Activated naive CD8-positive, alpha-beta T cell treated with anti-CD3 and anti-CD28 coated beads, Interleukin-2, amount 50 U/mL, for 24 hours (primary cell): ENCODE data around the gene HIVEP3.

ENCODE experiments used
- ATAC-seq: fragments of 150-1000 bp; cut with Tn5 transposase; one replicate; pipeline ENCODE4 v1.10.0; 2021
- DNase-seq: peaks from one replicate; pipeline ENCODE4 v3.0.0; 2021
- H3K27ac Mint-ChIP-seq: one replicate; pipeline ENCODE4 v1.8.0; 2021; ENCODE audit warnings: mild to moderate bottlenecking, mixed read lengths
- H3K27me3 Mint-ChIP-seq: one replicate; pipeline ENCODE4 v1.8.0; 2021; ENCODE audit warnings: mixed read lengths
- H3K36me3 Mint-ChIP-seq: one replicate; pipeline ENCODE4 v1.8.0; 2021; ENCODE audit warnings: low read depth, mixed read lengths
- H3K4me1 Mint-ChIP-seq: one replicate; pipeline ENCODE4 v1.8.0; 2021; ENCODE audit warnings: mixed read lengths
- H3K4me3 Mint-ChIP-seq: one replicate; pipeline ENCODE4 v1.8.0; 2021; ENCODE audit warnings: mild to moderate bottlenecking, moderate library complexity, mixed read lengths
- H3K9me3 Mint-ChIP-seq: one replicate; pipeline ENCODE4 v1.8.0; 2021; ENCODE audit warnings: mixed read lengths

The HIVEP3 gene

GRCh38 chr1:41803656-41804055, 115.1 kb downstream of the HIVEP3 start:
- no peaks in the 10 kb centered on the region for H3K36me3 Mint-ChIP-seq
- DNase-seq = no peak
- peaks cover 96% of the 10 kb centered on the region for H3K4me1 Mint-ChIP-seq
- H3K9me3 Mint-ChIP-seq = no peaks in the 10 kb centered on the region
- H3K4me3 Mint-ChIP-seq = no peak overlapping the region
- ATAC-seq = no peak
- peak overlapping the region; percentile 52 for H3K27ac Mint-ChIP-seq
- no peaks in the 10 kb centered on the region for H3K27me3 Mint-ChIP-seq

GRCh38 chr1:41802532-41803501, 115.9 kb downstream of the HIVEP3 start:
- Mint-ChIP-seq H3K4me1 (peaks cover 88% of the 10 kb centered on the region), H3K27ac (peak overlapping the region; percentile 52), H3K36me3 (no peaks in the 10 kb centered on the region), H3K4me3 (no peak overlapping the region), H3K27me3 (no peaks in the 10 kb centered on the region), H3K9me3 (no peaks in the 10 kb centered on the region)
- no peak for ATAC-seq
- DNase-seq = no peak

- ATAC-seq = peak; percentile 59
- H3K9me3 Mint-ChIP-seq = no peaks in the 10 kb centered on the region
- no peaks in the 10 kb centered on the region for H3K27me3 Mint-ChIP-seq
- DNase-seq = no peak
- peaks cover 66% of the 10 kb centered on the region for H3K4me1 Mint-ChIP-seq
- peak overlapping the region; percentile 2 for H3K27ac Mint-ChIP-seq
- no peak overlapping the region for H3K4me3 Mint-ChIP-seq
- no peaks in the 10 kb centered on the region for H3K36me3 Mint-ChIP-seq
These were observed 118.4 kb downstream of the HIVEP3 start for GRCh38 chr1:41800311-41800829.

GRCh38 chr1:41799723-41800122, 119.0 kb downstream of the HIVEP3 start:
- no peak overlapping the region for H3K27ac Mint-ChIP-seq
- peak; percentile 88 for ATAC-seq
- no peak for DNase-seq
- H3K36me3 Mint-ChIP-seq = no peaks in the 10 kb centered on the region
- peaks cover 66% of the 10 kb centered on the region for H3K4me1 Mint-ChIP-seq
- no peaks in the 10 kb centered on the region for H3K27me3 Mint-ChIP-seq
- H3K9me3 Mint-ChIP-seq = no peaks in the 10 kb centered on the region
- H3K4me3 Mint-ChIP-seq = no peak overlapping the region

- ATAC-seq = no peak
- peak overlapping the region; percentile 8 for H3K27ac Mint-ChIP-seq
- no peak for DNase-seq
- no peaks in the 10 kb centered on the region for H3K9me3 Mint-ChIP-seq
- no peak overlapping the region for H3K4me3 Mint-ChIP-seq
- peaks cover 65% of the 10 kb centered on the region for H3K4me1 Mint-ChIP-seq
- H3K27me3 Mint-ChIP-seq = no peaks in the 10 kb centered on the region
- H3K36me3 Mint-ChIP-seq = no peaks in the 10 kb centered on the region
These were observed 119.5 kb downstream of the HIVEP3 start for GRCh38 chr1:41799205-41799604.

- ATAC-seq = no peak
- Mint-ChIP-seq H3K27me3 (no peaks in the 10 kb centered on the region), H3K4me1 (peaks cover 68% of the 10 kb centered on the region), H3K36me3 (no peaks in the 10 kb centered on the region), H3K4me3 (no peak overlapping the region), H3K27ac (no peak overlapping the region), H3K9me3 (no peaks in the 10 kb centered on the region)
- no peak for DNase-seq
These were observed 123.4 kb downstream of the HIVEP3 start for GRCh38 chr1:41795205-41795762.

- H3K36me3 Mint-ChIP-seq = no peaks in the 10 kb centered on the region
- H3K9me3 Mint-ChIP-seq = no peaks in the 10 kb centered on the region
- DNase-seq = no peak
- peaks cover 62% of the 10 kb centered on the region for H3K4me1 Mint-ChIP-seq
- peak overlapping the region; percentile 70 for H3K27ac Mint-ChIP-seq
- H3K4me3 Mint-ChIP-seq = no peak overlapping the region
- no peaks in the 10 kb centered on the region for H3K27me3 Mint-ChIP-seq
- ATAC-seq = peak; percentile 52
These were observed 124.7 kb downstream of the HIVEP3 start for GRCh38 chr1:41794031-41794430.

- DNase-seq (no peak), ATAC-seq (peak; percentile 26)
- H3K27ac Mint-ChIP-seq = peak overlapping the region; percentile 68
These were observed 126.3 kb downstream of the HIVEP3 start for GRCh38 chr1:41792485-41792770.

GRCh38 chr1:41791667-41792484, 126.8 kb downstream of the HIVEP3 start:
- ATAC-seq (peak; percentile 74), DNase-seq (no peak)
- peaks cover 60% of the 10 kb centered on the region for H3K4me1 Mint-ChIP-seq
- H3K27ac Mint-ChIP-seq = peak overlapping the region; percentile 68
- H3K4me3 Mint-ChIP-seq = peak overlapping the region; percentile 0
- H3K27me3 Mint-ChIP-seq = no peaks in the 10 kb centered on the region
- no peaks in the 10 kb centered on the region for H3K9me3 Mint-ChIP-seq
- H3K36me3 Mint-ChIP-seq = no peaks in the 10 kb centered on the region

More at GRCh38 chr1:41792485-41792770, 126.3 kb downstream of the HIVEP3 start:
- no peaks in the 10 kb centered on the region for H3K36me3 Mint-ChIP-seq
- no peak overlapping the region for H3K4me3 Mint-ChIP-seq
- H3K4me1 Mint-ChIP-seq = peaks cover 60% of the 10 kb centered on the region
- H3K27me3 Mint-ChIP-seq = no peaks in the 10 kb centered on the region
- H3K9me3 Mint-ChIP-seq = no peaks in the 10 kb centered on the region

- no peak overlapping the region for H3K4me3 Mint-ChIP-seq
- no peaks in the 10 kb centered on the region for H3K27me3 Mint-ChIP-seq
- H3K36me3 Mint-ChIP-seq = no peaks in the 10 kb centered on the region
- no peak for ATAC-seq
- no peaks in the 10 kb centered on the region for H3K9me3 Mint-ChIP-seq
- DNase-seq = no peak
- no peak overlapping the region for H3K27ac Mint-ChIP-seq
- H3K4me1 Mint-ChIP-seq = peaks cover 57% of the 10 kb centered on the region
These were observed 128.4 kb downstream of the HIVEP3 start for GRCh38 chr1:41790351-41790750.

GRCh38 chr1:41789661-41790330, 128.9 kb downstream of the HIVEP3 start:
- no peak overlapping the region for H3K27ac Mint-ChIP-seq
- H3K4me1 Mint-ChIP-seq = peaks cover 57% of the 10 kb centered on the region
- H3K4me3 Mint-ChIP-seq = no peak overlapping the region
- no peaks in the 10 kb centered on the region for H3K9me3 Mint-ChIP-seq
- H3K36me3 Mint-ChIP-seq = peaks cover 3% of the 10 kb centered on the region
- no peaks in the 10 kb centered on the region for H3K27me3 Mint-ChIP-seq
- no peak for ATAC-seq
- DNase-seq = no peak

- Mint-ChIP-seq H3K4me3 (no peak overlapping the region), H3K4me1 (peaks cover 57% of the 10 kb centered on the region), H3K36me3 (peaks cover 3% of the 10 kb centered on the region), H3K27ac (no peak overlapping the region), H3K9me3 (no peaks in the 10 kb centered on the region), H3K27me3 (no peaks in the 10 kb centered on the region)
- DNase-seq (no peak), ATAC-seq (no peak)
These were observed 130.3 kb downstream of the HIVEP3 start for GRCh38 chr1:41788427-41788826.

GRCh38 chr1:41784531-41785274, 134.0 kb downstream of the HIVEP3 start:
- Mint-ChIP-seq H3K27ac (peak overlapping the region; percentile 74), H3K36me3 (peaks cover 3% of the 10 kb centered on the region), H3K27me3 (no peaks in the 10 kb centered on the region), H3K9me3 (no peaks in the 10 kb centered on the region), H3K4me3 (peak overlapping the region; percentile 28), H3K4me1 (peaks cover 41% of the 10 kb centered on the region)
- no peak for DNase-seq
- ATAC-seq = no peak
